Ishikawa (cell line): ENCODE results near the gene FBXO21.

Experiments used
- CEBPB ChIP-seq: IDR thresholded peaks from 2 replicates; pipeline ENCODE4 v1.6.1; 2012
- CREB1 ChIP-seq: IDR thresholded peaks from 2 replicates; pipeline ENCODE4 v1.6.1; 2012; ENCODE audit warnings: low read depth
- EP300 ChIP-seq: IDR thresholded peaks from 2 replicates; pipeline ENCODE4 v1.6.1; 2012; ENCODE audit warnings: borderline replicate concordance
- FOXM1 ChIP-seq: IDR thresholded peaks from 2 replicates; pipeline ENCODE4 v1.6.1; 2012; ENCODE audit warnings: low read depth, borderline replicate concordance
- MAX ChIP-seq: IDR thresholded peaks from 2 replicates; pipeline ENCODE4 v1.6.1; 2012
- NFIC ChIP-seq: IDR thresholded peaks from 2 replicates; pipeline ENCODE4 v1.6.1; 2012
- RAD21 ChIP-seq: IDR thresholded peaks from 2 replicates; pipeline ENCODE4 v1.6.1; 2012; ENCODE audit warnings: low read depth
- REST ChIP-seq: IDR thresholded peaks from 2 replicates; pipeline ENCODE4 v1.6.1; 2012; ENCODE audit warnings: low read depth, mild to moderate bottlenecking
- TAF1 ChIP-seq: IDR thresholded peaks from 2 replicates; pipeline ENCODE4 v1.6.1; 2012; ENCODE audit warnings: low read depth, mild to moderate bottlenecking
- TEAD4 ChIP-seq: IDR thresholded peaks from 2 replicates; pipeline ENCODE4 v1.6.1; 2012
- USF1 ChIP-seq: IDR thresholded peaks from 2 replicates; pipeline ENCODE4 v1.6.1; 2012
- ZBTB7A ChIP-seq: IDR thresholded peaks from 2 replicates; pipeline ENCODE4 v1.6.1; 2012; ENCODE audit warnings: low read depth

GRCh38 chr12:117097159-117097558, 93.1 kb downstream of the FBXO21 start:
- no peak for TF ChIP-seq EP300
- TF ChIP-seq MAX, result no peak
- no peak for TF ChIP-seq REST
- no peak for TF ChIP-seq CEBPB
- no peak for TF ChIP-seq RAD21
- TF ChIP-seq FOXM1, result no peak
- TF ChIP-seq TEAD4, result no peak
- TF ChIP-seq NFIC, result no peak
- no peak for TF ChIP-seq TAF1
- TF ChIP-seq ZBTB7A, result 0 out of 2 replicates have a peak, but pooled peaks have one; percentile 36
- no peak for TF ChIP-seq USF1
- no peak for TF ChIP-seq CREB1
